PC-9 (cell line): ENCODE data around the gene RHOT1.

Experiments
- CTCF ChIP-seq: fragments of 200-600 bp; sonication (generic); conservative IDR thresholded peaks from 2 replicates; pipeline ENCODE4 v1.6.1; 2017; ENCODE audit warnings: mixed run types, antibody characterized with exemption, mild to moderate bottlenecking, moderate library complexity
- EZH2 ChIP-seq: fragments of 200-600 bp; sonication (generic); IDR thresholded peaks from 2 replicates; pipeline ENCODE4 v1.8.0; 2017; ENCODE audit warnings: antibody characterized with exemption, low read depth

GRCh38 chr17:32124985-32125847, 17.1 kb upstream of the RHOT1 start:
- TF ChIP-seq CTCF = no peak
- no peak for TF ChIP-seq EZH2
